Activated naive CD8-positive, alpha-beta T cell treated with anti-CD3 and anti-CD28 coated beads, Interleukin-2, amount 50 U/mL, for 16 hours (primary cell): ENCODE data around the gene PTCRA.
"Not testable (repeated sequence)": the region's sequence is repeated elsewhere in the genome, so short reads cannot be mapped to it uniquely, and the experiment has no call there.

Experiments used
- DNase-seq: peaks from one replicate; pipeline ENCODE4 v3.0.0-alpha.2; 2020; ENCODE audit warnings: low read depth, low spot score

The PTCRA gene

DNA sequence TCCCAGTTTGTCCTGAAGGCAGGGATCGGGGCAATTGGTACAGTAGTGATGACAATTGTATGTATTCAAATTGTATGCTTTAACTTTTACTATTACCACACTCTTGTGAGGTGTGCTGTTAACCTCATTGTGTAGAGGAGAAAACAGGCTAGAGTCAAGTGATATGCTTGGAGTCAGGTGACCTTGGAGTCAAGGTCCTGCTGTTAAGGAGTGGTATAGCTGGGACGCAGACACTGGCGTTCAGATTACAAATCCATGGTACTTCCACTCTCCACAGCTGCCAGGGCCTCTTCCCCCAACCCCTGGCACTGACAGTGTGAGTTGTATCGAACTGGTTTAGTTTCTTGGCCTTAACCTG is 23.9 kb downstream of the PTCRA start:
- DNase-seq: no peak

DNA sequence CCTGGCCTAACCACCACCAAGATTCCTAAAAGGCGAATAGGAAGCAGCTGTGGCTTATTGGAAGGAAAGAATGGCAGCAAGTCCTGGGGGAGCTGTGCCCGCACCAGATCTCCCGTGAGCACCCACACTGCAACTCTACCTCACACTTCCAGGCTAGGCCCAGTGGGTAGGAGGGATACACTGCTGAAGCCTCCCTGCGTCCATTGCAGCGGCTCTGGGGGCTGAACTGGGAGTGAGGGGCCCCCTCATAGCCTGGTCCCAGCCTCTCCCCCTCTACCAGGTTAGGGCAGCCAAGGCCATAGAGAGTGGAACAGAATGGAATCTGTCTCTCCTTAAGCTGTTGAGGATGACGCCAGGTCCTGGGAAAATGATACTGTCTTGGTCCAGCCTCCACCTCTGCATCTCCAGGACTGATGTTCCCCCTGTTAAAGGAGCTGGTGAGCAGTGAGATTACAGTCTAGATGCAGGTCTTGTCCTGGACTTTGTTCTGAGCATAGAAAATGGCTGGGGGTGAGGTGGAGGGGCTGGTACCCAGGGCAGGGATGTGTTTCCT is 24.7 kb downstream of the PTCRA start:
- DNase-seq: no peak

DNA sequence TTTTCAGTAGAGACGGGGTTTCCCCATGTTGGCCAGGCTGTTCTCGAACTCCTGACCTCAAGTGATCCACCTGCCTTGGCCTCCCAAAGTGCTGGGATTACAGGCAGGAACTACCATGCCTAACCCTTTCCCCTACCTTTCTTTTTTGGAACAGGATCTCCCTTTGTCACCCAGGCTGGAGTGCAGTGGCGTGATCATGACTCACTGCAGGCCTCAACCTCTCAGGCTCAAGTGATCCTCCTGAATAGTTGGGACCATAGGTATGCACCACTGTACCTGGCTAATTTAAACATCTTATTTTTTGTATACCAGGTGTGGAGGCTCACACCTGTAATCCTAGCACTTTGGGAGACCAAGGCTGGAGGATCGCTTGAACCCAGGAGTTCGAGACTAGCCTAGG is 25.5 kb downstream of the PTCRA start:
- DNase-seq: not testable (repeated sequence)

DNA sequence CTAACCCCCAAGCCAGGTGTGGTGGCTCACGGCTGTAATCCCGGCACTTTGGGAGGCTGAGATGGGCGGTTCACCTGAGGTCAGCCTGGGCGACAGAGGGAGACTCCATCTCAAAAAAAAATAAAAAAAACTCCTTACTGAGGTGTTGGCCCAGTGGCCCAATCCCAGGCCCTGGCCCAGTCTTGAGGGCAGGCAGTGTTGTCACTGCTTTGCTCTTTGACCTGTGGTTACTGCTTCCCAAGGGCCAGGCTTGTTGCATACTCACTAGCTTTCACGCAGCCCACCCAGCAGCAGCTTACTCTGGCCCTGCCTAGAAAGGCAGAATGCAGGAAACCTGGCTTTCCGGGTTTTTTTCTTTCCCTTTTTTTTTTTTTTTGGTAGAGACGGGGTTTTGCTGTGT is 26.6 kb downstream of the PTCRA start:
- DNase-seq: no peak

DNA sequence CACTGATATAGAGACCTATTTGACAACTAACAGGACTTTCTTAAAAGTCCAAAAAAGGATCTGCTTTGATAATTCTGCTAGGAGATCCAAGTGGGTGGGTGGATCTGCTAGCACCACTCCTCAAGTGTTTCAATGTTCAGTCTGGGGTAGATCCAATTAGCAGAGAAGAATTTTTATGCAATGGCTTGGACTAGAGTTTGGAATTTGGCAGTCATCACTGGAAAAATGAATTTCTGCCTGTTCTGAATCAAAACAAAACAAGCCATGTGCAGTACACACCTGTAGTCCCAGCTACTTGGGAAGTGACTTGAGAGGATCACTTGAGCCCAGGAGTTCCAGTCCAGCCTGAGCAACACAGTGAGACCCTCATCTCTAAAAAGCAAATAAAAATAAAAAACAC is 32.1 kb downstream of the PTCRA start:
- DNase-seq: no peak

DNA sequence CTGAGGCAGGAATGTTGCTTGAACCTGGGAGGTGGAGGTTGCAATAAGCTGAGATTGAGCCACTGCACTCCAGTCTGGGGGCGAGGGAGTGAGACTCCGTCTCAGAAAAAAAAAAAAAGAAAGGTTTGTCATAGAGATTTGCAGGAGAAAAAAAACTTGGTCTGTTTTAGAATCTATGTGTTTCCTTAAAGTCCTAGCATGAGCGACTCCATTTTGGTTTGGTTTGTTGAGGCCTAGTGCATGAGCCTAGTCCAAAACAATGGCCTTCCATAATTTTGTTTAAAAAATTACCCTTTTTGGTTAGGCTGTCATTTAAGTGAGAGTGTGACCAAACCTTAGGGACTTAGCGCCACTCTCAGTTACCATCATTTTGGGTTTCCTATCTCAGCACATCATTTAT is 36.5 kb downstream of the PTCRA start:
- no peak for DNase-seq

DNA sequence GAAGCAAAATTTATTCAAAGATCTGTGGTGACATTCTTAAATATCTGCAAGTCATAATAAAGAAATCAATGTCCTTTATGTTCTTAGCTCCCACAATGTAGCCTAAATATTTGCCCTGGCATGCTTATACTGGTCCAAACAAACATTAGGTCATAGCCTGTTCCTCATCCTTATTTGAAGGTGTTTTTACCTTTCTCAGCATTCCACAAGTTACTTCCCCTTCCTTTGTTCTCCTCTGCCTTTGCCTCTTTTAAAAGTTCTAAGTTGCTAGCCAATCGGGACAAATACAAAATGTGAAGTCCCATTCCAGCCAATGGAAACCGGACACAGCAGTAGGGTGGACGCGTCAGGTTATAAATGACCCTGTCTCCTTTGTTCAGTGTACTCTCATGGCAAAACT is 38.6 kb downstream of the PTCRA start:
- DNase-seq: not testable (repeated sequence)

DNA sequence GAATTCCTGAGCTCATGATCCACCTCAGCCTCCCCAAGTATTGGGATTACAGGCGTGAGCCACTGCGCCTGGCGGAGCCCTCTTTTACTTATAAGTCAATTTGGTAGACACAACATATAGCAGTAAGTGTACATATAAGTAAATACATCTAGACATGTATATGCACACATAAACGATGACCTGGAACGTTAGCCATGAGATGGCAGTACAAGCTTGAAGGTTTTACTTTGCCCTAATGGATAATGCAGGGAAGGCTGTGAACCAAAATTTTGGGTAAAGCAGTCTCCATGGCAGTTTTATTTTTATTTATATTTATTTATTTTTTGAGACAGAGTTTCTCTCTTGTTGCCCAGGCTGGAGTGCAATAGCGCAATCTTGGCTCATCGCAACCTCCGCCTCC is 42.3 kb downstream of the PTCRA start:
- no peak for DNase-seq

DNA sequence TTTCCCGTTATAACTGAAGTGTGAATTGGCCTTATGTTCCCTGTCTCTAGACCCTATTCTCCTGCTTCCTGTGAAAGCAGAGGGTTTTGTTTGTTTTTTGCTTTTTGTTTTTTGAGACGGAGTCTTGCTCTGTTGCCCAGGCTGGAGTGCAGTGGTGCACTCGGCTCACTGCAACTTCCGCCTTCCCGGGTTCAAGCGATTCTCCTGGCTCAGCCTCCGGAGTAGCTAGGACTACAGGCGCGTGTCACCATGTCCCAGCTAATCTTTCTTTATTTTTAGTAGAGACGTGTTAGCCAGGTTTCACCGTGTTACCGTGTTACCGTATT is 44.0 kb downstream of the PTCRA start:
- DNase-seq: no peak

DNA sequence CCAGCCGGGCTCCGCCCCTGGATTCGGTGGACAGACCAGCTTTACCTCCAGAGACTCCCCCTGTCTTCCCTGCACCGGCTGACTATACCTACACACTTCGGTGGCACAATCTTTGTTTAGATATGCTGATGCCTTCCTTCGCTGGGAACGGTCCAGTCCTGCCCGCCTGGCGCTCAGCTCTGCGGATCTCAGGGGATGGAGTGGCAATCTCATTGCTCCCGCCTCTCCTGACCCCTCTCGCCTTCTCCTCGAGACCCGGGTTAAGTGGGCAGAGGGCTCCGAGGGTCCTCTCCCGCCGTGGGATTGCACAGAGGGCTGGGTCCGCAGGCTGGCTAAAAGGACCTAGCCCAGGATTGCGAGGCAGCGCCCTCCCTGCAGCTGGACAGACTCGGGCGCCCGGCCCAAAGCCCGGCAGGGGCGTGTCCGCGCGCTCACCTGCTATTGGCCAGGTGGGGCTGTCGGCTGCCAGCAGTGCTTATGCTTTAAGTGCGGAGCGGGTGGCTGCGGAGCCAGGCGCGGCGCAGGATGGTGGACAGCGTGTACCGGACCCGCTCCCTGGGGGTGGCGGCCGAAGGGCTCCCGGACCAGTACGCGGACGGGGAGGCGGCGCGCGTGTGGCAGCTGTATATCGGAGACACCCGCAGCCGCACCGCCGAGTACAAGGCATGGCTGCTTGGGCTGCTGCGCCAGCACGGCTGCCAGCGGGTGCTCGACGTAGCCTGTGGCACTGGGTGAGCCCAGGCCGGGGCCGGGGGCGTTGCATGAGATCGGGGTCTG is 44.6 kb downstream of the PTCRA start, which contains the start of gene GNMT:
Gene GNMT, plus strand, starts transcription at position 512 of the 777 bp plus-strand sequence. Its CDS starts 14 bp downstream, at position 526.
- DNase-seq: no peak

DNA sequence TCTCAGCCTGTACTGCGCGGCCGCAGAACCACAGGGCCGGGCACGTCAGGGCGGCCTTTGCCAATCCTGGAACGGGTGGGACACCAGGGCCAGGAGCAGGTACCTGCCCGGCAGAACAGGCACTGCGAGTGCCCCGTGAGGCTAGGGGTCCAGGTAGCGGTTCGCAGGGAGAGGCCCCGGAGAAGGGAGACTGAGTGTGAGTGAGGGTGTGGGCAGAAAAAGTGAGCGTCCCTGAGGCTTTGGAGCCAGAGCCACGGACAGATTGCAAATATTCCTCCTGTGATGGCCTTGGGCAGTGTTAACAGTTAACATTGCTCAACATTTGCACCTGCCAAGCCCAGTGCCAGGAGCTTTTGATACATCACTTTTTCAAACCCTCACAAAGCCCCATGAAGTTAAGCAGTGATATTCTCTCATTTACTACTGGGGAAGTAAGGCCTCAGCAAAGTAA is 45.2 kb downstream of the PTCRA start:
- no peak for DNase-seq

DNA sequence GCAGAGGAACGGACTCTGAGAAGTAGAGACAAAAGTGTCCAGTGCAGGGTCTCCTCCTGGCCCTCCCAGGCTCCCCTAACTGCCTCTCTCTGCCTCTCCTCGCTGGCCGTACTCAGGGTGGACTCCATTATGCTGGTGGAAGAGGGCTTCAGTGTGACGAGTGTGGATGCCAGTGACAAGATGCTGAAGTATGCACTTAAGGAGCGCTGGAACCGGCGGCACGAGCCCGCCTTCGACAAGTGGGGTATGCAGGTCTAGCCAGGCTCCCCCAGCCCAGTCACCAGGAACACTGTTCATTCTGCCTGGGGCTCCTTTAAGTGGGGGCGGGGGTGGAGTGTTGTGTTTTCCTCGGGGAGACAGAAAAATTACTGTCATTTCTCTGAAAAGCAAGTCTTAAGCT is 46.2 kb downstream of the PTCRA start:
- no peak for DNase-seq

DNA sequence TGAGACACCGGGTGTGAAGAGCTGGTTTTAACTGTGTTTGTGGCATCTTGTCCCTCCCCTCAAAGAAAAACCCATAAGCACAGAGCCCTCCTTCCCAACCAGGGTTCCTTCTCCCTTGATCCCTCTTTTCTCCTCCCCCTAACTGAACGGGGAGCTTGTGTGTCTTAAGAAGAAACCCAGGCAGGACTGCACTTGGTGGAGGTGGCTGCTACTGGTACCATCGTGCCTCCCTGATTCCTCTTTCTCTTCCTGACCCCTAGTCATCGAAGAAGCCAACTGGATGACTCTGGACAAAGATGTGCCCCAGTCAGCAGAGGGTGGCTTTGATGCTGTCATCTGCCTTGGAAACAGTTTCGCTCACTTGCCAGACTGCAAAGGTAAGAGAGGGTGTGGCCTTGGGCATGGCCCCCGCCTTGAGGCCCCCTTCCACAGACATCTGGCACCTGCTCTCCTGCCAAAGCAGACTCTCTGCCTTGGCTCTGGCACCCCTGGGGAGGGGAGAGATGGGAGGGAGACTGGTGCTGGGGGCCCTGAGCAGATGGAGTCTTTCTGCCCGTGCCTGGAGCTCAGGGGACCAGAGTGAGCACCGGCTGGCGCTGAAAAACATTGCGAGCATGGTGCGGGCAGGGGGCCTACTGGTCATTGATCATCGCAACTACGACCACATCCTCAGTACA is 46.8 kb downstream of the PTCRA start:
- no peak for DNase-seq

DNA sequence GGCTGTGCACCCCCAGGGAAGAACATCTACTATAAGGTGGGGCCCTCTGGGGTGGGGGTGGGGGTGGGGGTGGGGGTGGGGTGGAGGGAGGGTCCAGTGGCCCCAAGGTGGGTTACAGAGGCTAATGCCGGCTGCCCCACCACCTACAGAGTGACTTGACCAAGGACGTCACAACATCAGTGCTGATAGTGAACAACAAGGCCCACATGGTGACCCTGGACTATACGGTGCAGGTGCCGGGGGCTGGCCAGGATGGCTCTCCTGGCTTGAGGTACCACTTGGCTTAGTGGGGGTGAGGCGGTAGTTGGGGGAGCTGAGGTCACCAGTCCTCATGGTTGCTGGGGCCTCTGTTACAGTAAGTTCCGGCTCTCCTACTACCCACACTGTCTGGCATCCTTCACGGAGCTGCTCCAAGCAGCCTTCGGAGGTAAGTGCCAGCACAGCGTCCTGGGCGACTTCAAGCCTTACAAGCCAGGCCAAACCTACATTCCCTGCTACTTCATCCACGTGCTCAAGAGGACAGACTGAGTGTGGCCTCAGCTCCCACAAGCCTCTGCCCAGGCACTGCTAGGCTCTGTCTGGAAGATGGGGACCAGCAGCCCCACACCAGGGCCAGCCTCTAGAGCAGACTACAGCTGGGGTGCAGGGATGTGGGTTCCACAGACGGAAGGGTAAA is 47.5 kb downstream of the PTCRA start:
- no peak for DNase-seq

DNA sequence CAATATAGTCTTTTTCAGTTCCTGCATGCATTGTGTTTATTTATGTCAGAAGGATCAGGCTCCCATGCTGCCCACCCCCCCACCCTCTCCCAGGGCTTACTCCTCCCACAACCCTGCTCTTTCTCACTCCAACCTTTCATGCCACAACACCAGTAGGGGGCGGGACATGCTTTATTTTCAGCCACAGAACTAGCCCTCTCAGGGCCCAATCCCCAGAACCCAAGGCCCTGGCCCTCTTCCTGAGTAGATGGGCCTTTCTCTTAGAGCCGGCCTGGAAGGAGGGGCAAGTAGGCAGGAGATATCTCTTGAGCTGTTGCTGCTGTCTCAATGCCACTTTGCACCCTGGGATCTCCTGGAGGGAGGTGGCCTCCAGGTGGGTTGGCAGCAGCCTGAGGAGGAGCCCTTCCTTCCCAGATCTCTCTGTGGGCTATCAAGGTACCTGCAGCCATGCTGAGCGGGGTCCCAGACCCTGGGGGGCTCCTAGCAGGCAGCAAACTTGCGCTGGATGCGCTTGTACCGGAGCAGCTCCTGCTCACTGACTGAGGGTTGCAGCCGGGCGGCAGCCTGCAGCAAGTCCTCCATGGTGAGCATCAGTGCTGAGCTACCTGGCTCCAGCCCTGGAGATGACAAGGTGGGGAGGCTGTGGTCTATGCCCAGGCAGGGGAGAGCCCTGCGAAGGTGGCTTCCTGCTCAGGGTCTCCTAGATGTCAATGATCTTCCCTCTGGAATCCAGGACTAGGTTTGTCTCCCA is 48.2 kb downstream of the PTCRA start:
- DNase-seq: no peak

DNA sequence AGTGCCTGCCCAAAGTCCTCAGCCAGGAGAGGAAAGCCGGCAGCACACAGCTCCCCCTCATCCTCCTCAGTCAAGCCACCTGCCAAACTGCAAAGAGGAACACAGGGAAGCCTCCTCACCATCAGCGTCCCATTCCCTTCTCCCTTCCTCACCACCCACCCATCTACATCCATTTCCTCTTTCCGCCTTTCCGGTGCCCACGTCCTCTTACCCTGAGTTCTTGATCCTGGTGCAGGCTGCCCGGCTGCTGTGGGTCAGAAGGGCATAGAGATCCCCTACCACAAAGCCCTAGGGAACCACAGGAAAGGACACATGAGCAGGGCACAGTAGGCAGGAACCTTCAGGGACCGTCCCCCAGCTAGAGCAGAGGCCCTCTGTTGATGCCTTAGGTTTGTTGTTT is 50.7 kb downstream of the PTCRA start:
- no peak for DNase-seq

DNA sequence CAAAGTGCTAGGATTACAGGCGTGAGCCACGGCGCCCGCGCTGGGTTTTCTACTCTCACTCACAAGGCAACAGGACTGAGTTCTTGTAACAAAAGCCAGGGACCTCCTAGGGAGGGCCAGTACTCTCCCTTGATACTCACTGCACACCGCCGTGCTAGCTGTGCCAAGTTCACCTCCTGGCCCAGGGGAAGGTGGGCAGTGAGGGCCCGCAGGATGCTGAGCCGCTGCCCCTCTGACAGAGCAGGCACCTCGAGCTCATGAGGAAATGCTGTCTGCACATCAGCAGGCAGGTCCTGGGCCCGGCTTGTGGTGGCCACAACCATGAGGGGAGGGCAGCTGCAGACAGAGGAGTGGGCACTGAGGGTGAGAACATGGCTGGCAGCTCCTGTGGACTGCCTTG is 51.4 kb downstream of the PTCRA start:
- DNase-seq: no peak

DNA sequence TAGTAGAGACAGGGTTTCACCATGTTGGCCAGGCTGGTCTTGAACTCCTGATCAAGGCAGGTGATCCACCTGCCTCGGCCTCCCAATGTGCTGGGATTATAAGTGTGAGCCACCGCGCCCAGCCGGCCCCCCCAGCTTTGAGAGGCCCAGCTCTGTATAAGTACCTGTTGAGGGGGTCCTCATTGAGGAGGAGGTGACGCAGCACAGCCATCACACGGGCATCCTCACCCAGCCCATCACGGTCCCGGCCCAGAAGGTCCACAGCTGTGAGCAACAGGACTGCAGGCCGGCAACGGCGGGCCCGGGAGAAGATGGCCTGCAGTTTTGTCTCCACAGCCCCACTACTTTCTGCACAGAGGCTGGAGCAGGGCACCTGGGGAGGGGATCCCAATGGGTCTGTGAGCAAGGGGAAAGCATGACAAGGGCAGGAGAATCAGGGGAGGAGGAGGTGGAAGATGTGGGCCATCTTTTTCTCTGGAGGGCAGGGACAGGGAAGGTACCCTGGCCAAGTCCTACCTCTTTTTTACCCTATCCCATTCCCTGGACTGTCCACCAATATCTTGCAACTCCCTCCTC is 52.4 kb downstream of the PTCRA start:
- no peak for DNase-seq

DNA sequence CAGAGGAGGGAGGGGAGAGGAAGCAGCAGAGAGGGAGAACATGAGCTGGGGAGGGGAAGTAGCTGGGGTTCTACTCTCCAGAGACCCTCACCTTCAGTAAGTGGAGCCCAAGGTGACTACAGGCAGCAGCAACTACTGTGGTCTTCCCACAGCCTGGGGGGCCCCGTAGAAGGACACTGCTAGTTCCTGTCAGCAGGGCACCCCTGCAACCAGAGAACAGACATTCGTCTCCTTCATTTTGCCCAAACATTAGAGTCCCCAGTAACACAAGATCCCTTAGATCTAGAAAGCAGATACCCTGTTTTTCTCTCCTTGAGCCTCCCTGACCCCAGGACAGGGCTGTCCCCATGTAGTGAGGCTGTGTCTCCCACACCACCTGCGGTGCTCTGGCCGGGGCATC is 52.9 kb downstream of the PTCRA start:
- no peak for DNase-seq

DNA sequence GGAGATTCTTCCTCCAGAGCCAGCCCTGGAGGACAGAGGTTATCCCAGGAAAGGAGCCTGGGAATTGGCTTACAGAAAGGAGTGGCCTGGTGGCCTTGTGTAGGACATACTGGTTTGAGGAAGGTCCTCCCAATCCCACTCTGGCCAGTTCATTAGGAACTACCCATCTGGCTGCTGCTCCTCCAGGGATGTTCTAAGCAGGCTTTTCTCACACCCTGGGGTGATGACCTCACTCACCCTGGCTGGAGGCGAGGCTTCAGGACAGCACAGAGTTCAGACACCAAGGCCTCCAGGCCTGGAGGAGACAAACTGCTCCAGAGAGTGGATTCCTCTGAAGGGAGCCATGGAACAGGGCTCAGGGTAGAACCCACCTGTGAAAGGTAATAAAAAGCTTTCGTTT is 53.6 kb downstream of the PTCRA start:
- DNase-seq: no peak

DNA sequence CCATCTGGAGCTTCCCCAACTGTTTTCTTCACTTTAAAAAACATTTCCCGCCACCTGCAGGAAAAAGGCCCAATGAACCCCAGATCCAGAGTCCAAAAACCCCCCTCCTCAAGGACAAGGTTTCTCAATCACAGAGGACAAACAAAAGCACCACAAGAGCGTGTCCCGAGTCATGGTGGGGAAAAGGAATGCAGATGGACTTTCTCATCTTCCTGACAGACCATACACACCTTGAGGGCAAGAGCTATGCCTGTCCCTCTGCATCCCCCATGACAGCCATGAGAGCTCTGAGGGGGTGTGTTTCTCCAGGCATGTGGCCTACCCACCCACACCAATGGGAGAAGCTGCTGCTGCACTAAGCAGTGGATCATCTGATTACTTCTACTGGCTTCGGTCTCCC is 54.1 kb downstream of the PTCRA start:
- DNase-seq: no peak
